ENCODE measurements around the gene TYW3. TPM values are rescaled to one million over a fixed set of nuclear protein-coding genes. Genes with fewer than 3 reads are reported as not detected.
A peak's percentile ranks its signal among the peaks of the same experiment; 100 is the strongest.

Gene TYW3
- total and polyA plus RNA-seq, 2 of the 4 experiments (the other 2 are of a cell fraction) = 9.3 to 16.5 TPM

GRCh38 chr1:74775735-74776134 lies 42.8 kb downstream of the TYW3 start:
- Histone ChIP-seq H3K9ac (ENCODE audit: low read depth, low read length) (no peak overlapping the region), H4K20me1 (ENCODE audit: insufficient read depth, low read length) (no peaks in the 10 kb centered on the region), H3K4ac (ENCODE audit: low read depth, low read length) (no peak overlapping the region), H3K56ac (ENCODE audit: extremely low read depth, insufficient read depth, low read length) (no peak overlapping the region), H3K79me1 (ENCODE audit: low read depth in 1 of 2, low read length in 2 of 2) (no peaks in the 10 kb centered on the region), H3K27me3 (ENCODE audit: control insufficient read depth, insufficient read depth, low read length) (no peaks in the 10 kb centered on the region), H2BK20ac (ENCODE audit: low read depth, low read length) (no peak overlapping the region), H3K4me1 (ENCODE audit: control insufficient read depth, insufficient read depth, low read length) (no peaks in the 10 kb centered on the region), H2AK9ac (replicated peaks; ENCODE audit: low read depth, low read length, poor library complexity) (no peak overlapping the region), H2BK5ac (ENCODE audit: low read depth, low read length, poor library complexity, severe bottlenecking) (no peak overlapping the region), H3K23ac (ENCODE audit: low read depth, low read length) (no peak overlapping the region), H3K27ac (ENCODE audit: insufficient read depth, low read length) (no peak overlapping the region), H3K14ac (replicated peaks; ENCODE audit: low read depth, low read length) (no peak overlapping the region), H3K4me3 (ENCODE audit: insufficient read depth, low read depth, low read length) (no peak overlapping the region), H2BK120ac (ENCODE audit: low read depth, low read length) (no peak overlapping the region), H3K36me3 (ENCODE audit: control insufficient read depth, insufficient read depth, low read length) (no peaks in the 10 kb centered on the region), H4K5ac (ENCODE audit: low read depth, low read length) (no peak overlapping the region), H2AFZ (replicated peaks; ENCODE audit: low read length, poor library complexity) (no peak overlapping the region), H3K4me2 (ENCODE audit: low read depth, low read length) (no peak overlapping the region), H2AK5ac (ENCODE audit: low read depth, low read length) (no peak overlapping the region), H4K8ac (ENCODE audit: low read depth in 2 of 2, low read length in 2 of 2) (no peak overlapping the region), H4K91ac (ENCODE audit: insufficient read depth, low read depth, low read length) (no peak overlapping the region), H2BK15ac (ENCODE audit: low read depth, low read length) (no peak overlapping the region), H3K9me3 (ENCODE audit: control insufficient read depth, insufficient read depth, low read length) (no peaks in the 10 kb centered on the region), H3K18ac (ENCODE audit: low read depth, low read length) (no peak overlapping the region), H3K9me1 (ENCODE audit: insufficient read depth, low read length) (no peaks in the 10 kb centered on the region)
- DNase-seq (no peak), ATAC-seq (ENCODE audit: low read depth) (no peak)
- BruUV-seq (replicated peaks) = no TSS peak
- TF ChIP-seq RCOR1 (IDR thresholded peaks at IDR 0.05; ENCODE audit: insufficient replicate concordance, low read length) (no peak), CHD1 (IDR thresholded peaks at IDR 0.05; ENCODE audit: low read depth, low read length) (no peak), FOS (IDR thresholded peaks at IDR 0.05; ENCODE audit: low read depth, low read length) (no peak), CTCF (conservative IDR thresholded peaks at IDR 0.05; ENCODE audit: low read depth, low read length) (peak; percentile 14; the same call in 1 of the 2 replicates), MXI1 (IDR thresholded peaks at IDR 0.05; ENCODE audit: borderline replicate concordance, low read depth, low read length) (no peak), RFX5 (IDR thresholded peaks at IDR 0.05; ENCODE audit: low read depth, low read length) (no peak), POLR2A (IDR thresholded peaks at IDR 0.05; ENCODE audit: low read depth, low read length) (no peak)
- ChIA-PET POLR2A (ENCODE audit: unreplicated experiment) (no interaction called here), CTCF (interaction anchor here (1.1 to 2.0 kb wide), 2 partner anchors 12 to 427 kb away, joined by 3 to 14 read pairs; no protein-coding TSS in a partner anchor)
- dilution Hi-C loops (cut with HindIII; ENCODE audit: low sequenced_read_pairs, unreplicated experiment) = no loop called here
- in situ Hi-C loops (cut with MboI; ENCODE audit: low sequenced_read_pairs) = no loop called here
- WGBS, 2 experiments (ENCODE audit: extremely low coverage in 2 of 2, insufficient read length in 1 of 2) = no CpG with 5 or more reads among the region's 2 CpGs
- intact Hi-C loops (cut with micrococcal nuclease) = no loop called here

Measured in IMR-90 (cell line).